Smooth muscle cell (in vitro differentiated cells): ENCODE data around the gene SND1. TPM values are rescaled to one million over a fixed set of nuclear protein-coding genes. Genes with fewer than 3 reads are reported as not detected.

ENCODE experiments used
- DNase-seq: peaks from one replicate; lab custom pipeline; 2025; ENCODE audit not compliant: unreplicated experiment; lab: John Stamatoyannopoulos, UW
- H2AFZ ChIP-seq: fragments of 200-600 bp; sonication (generic); 2 replicates; pipeline ENCODE4 v1.6.0; 2016; ENCODE audit warnings: antibody characterized with exemption, low read depth, mild to moderate bottlenecking
- H3F3A ChIP-seq: fragments of 200-600 bp; sonication (generic); 2 replicates; pipeline ENCODE4 v1.6.0; 2017; ENCODE audit warnings: antibody characterized with exemption, low read depth
- H3K27ac ChIP-seq: fragments of 200-600 bp; sonication (generic); 2 replicates; pipeline ENCODE4 v1.5.1; 2016; ENCODE audit warnings: low read depth, mild to moderate bottlenecking
- H3K27me3 ChIP-seq: fragments of 200-600 bp; sonication (generic); 2 replicates; pipeline ENCODE4 v1.6.1; 2016; ENCODE audit warnings: low read depth, mild to moderate bottlenecking
- H3K36me3 ChIP-seq: fragments of 200-600 bp; sonication (generic); 2 replicates; pipeline ENCODE4 v1.5.1; 2016; ENCODE audit warnings: low read depth
- H3K4me1 ChIP-seq: fragments of 200-600 bp; sonication (generic); 2 replicates; pipeline ENCODE4 v1.5.1; 2016; ENCODE audit warnings: low read depth
- H3K4me2 ChIP-seq: fragments of 200-600 bp; sonication (generic); 2 replicates; pipeline ENCODE4 v1.6.0; 2016; ENCODE audit warnings: mild to moderate bottlenecking
- H3K4me3 ChIP-seq: fragments of 200-600 bp; sonication (generic); 2 replicates; pipeline ENCODE4 v1.5.1; 2016; ENCODE audit warnings: mild to moderate bottlenecking
- H3K79me2 ChIP-seq: fragments of 200-600 bp; sonication (generic); 2 replicates; pipeline ENCODE4 v1.6.0; 2016; ENCODE audit warnings: low read depth, mild to moderate bottlenecking
- H3K9ac ChIP-seq: fragments of 200-600 bp; sonication (generic); 2 replicates; pipeline ENCODE4 v1.6.0; 2016; ENCODE audit warnings: low read depth
- H3K9me3 ChIP-seq: fragments of 200-600 bp; sonication (generic); replicated peaks from 2 replicates; pipeline ENCODE4 v1.5.1; 2016; ENCODE audit warnings: low read depth
- H4K20me1 ChIP-seq: fragments of 200-600 bp; sonication (generic); 2 replicates; pipeline ENCODE4 v1.6.0; 2016; ENCODE audit warnings: low read depth
- WGBS: methylation state at CpG from one replicate; pipeline ENCODE4 v1.1.7; 2016; ENCODE audit warnings: low lambda C conversion rate; 5-methylcytosine and 5-hydroxymethylcytosine counted together
- polyA plus RNA-seq: library from polyadenylated mRNA; unstranded; fragments of >200 nt; fragmentation: Nextera tagmentation; extraction: Ambion mirVana; gene quantifications from 2 replicates; pipeline ENCODE4 v1.2.1, GENCODE V29; 2016
- total RNA-seq: library from RNA; depleted of rRNA; stranded (reverse); fragments of >200 nt; gene quantifications from 2 replicates; pipeline ENCODE4 v1.2.3, GENCODE V29; 2014
- TF ChIP-seq, protein P1 (sequence below): fragments of 200-600 bp; sonication (generic); IDR thresholded peaks from 2 replicates; pipeline ENCODE4 v1.5.1; 2017; ENCODE audit warnings: borderline replicate concordance, mild to moderate bottlenecking, antibody characterized with exemption; ENCODE audit not compliant: insufficient read depth, poor library complexity, severe bottlenecking

The SND1 gene
- total and polyA plus RNA-seq, 2 experiments from 2014 or later: 129 to 136 TPM

DNA sequence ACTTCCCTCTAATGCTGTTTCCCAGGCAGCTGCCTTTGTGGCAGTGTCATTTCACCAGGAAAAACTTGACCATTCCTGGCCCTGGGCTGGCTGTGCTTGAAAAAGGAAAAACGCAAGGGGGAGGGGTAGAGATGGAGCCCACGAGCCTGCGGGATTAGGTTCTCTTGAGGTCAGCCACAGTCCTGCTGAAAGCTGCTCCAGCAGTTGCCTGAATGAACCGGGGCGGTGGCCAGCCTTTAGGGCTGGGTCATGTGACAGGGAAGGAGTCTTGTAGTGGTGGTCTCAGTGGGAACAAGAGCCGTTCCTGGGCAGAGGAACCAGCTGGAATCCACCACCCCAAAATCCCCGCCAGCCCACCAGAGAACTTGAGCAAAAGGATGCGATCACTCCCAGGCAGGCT lies 430.4 kb downstream of the SND1 start:
- H3K4me1 ChIP-seq: no peaks in the 10 kb centered on the region
- no peaks in the 10 kb centered on the region for H3K27me3 ChIP-seq
- no peaks in the 10 kb centered on the region for H3F3A ChIP-seq
- no peaks in the 10 kb centered on the region for H3K79me2 ChIP-seq
- no peak overlapping the region for H3K4me2 ChIP-seq
- no peaks in the 10 kb centered on the region for H3K9me3 ChIP-seq
- WGBS: 83% methylated on average over 8 of the region's 8 CpGs
- DNase-seq: no peak
- no peak overlapping the region for H3K9ac ChIP-seq
- no peak overlapping the region for H3K27ac ChIP-seq
- TF ChIP-seq, protein P1, sequence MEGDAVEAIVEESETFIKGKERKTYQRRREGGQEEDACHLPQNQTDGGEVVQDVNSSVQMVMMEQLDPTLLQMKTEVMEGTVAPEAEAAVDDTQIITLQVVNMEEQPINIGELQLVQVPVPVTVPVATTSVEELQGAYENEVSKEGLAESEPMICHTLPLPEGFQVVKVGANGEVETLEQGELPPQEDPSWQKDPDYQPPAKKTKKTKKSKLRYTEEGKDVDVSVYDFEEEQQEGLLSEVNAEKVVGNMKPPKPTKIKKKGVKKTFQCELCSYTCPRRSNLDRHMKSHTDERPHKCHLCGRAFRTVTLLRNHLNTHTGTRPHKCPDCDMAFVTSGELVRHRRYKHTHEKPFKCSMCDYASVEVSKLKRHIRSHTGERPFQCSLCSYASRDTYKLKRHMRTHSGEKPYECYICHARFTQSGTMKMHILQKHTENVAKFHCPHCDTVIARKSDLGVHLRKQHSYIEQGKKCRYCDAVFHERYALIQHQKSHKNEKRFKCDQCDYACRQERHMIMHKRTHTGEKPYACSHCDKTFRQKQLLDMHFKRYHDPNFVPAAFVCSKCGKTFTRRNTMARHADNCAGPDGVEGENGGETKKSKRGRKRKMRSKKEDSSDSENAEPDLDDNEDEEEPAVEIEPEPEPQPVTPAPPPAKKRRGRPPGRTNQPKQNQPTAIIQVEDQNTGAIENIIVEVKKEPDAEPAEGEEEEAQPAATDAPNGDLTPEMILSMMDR: no peak
- H3K36me3 ChIP-seq: no peaks in the 10 kb centered on the region
- H2AFZ ChIP-seq: no peak overlapping the region
- H3K4me3 ChIP-seq: no peak overlapping the region
- H4K20me1 ChIP-seq: peaks cover 91% of the 10 kb centered on the region

DNA sequence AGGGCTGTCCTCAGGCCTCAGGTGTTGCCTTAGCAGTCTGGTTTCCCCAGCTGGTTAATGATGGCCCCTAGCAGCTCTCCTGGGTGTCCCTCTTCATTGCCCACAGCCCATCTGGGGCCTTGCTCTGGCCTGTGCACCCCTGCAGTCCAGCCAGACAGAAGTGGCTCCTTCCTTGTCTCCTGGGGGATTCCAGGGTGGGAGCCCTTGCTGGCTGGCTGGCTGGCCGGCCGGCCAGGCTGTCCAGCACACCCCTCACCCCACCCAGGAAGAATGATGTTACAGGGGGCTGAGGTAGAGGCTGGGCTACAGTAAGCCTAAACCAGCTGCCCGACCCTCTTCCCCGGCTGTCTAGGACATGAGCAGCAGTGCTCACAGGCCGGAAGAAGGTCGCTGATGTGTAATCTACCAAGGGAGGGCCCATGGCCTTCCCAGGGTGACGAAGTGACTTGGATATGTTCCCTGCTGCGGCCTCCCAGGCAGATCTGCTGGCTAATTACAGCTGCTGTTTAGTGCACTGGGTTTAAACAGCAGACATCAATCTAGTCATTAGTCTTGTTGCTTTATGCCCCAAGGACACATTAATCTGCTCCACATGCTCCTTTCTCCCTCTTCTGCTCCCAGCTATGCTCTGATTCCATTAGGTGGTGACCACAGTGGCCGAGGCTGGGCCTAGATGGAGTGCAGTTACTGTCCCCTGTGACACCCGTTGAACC lies 433.1 kb downstream of the SND1 start:
- Histone ChIP-seq H3F3A (no peaks in the 10 kb centered on the region), H4K20me1 (peaks cover 70% of the 10 kb centered on the region), H3K4me1 (no peaks in the 10 kb centered on the region), H3K4me3 (no peak overlapping the region), H3K27ac (no peak overlapping the region), H3K27me3 (no peaks in the 10 kb centered on the region), H3K36me3 (no peaks in the 10 kb centered on the region), H3K79me2 (no peaks in the 10 kb centered on the region), H3K9ac (no peak overlapping the region), H2AFZ (no peak overlapping the region), H3K4me2 (no peak overlapping the region), H3K9me3 (no peaks in the 10 kb centered on the region)
- DNase-seq: no peak
- WGBS: 83% methylated on average over 10 of the region's 10 CpGs
- TF ChIP-seq, protein P1: no peak

DNA sequence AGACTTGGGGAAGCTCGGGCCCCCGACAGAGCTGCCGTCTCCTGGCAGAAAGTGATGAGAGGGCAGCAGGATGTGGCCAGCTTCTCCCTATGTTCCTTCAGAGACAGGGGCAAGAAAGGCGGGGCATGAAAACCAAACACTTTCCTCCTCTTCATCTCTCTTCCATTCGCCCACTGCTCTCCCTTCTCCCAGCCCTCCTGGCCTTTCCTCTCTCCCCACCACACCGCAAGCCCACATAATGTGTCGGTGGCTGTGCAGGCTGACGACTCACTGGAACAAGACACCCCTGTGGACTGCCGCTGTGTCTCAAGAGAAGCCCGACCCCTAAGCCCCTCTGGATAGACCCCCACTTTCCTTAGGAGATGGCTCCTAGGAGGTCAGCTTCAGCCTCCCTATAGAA lies 438.5 kb downstream of the SND1 start:
- Histone ChIP-seq H3K4me3 (no peak overlapping the region), H3K36me3 (no peaks in the 10 kb centered on the region), H3K79me2 (no peaks in the 10 kb centered on the region), H3K9ac (no peak overlapping the region), H3K4me1 (no peaks in the 10 kb centered on the region), H2AFZ (no peak overlapping the region), H4K20me1 (peaks cover 29% of the 10 kb centered on the region), H3K27ac (no peak overlapping the region), H3K4me2 (no peak overlapping the region), H3F3A (no peaks in the 10 kb centered on the region), H3K27me3 (no peaks in the 10 kb centered on the region), H3K9me3 (no peaks in the 10 kb centered on the region)
- TF ChIP-seq, protein P1: no peak
- 86% methylated on average over 10 of the region's 10 CpGs for WGBS
- DNase-seq: no peak

DNA sequence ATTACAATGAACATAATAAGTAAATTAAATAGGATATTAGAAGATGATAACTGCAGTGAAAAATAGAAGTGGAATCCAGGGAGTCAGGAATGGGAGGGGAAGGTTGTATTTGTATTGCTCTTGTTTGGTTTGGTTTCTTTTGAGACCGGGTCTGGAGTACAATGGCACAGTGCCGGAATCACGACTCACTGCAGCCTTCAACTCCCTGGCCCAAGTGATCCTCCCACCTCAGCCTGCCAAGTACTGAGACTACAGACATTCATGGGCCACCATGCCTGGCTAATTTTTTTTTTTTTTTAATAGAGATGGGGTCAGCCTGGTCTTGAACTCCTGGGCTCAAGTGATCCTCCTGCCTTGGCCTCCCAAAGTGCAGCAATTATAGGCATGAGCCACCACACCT lies 439.1 kb downstream of the SND1 start:
- DNase-seq: no peak
- no peaks in the 10 kb centered on the region for H3K27me3 ChIP-seq

More for the DNA sequence above, 439.1 kb downstream of the SND1 start:
- H3K9me3 ChIP-seq: no peaks in the 10 kb centered on the region
- H3F3A ChIP-seq: no peaks in the 10 kb centered on the region
- WGBS: 100% methylated on average over 3 of the region's 3 CpGs
- H3K4me1 ChIP-seq: no peaks in the 10 kb centered on the region
- no peaks in the 10 kb centered on the region for H3K36me3 ChIP-seq
- H3K9ac ChIP-seq: no peak overlapping the region
- TF ChIP-seq, protein P1: no peak
- H2AFZ ChIP-seq: no peak overlapping the region
- peaks cover 22% of the 10 kb centered on the region for H4K20me1 ChIP-seq
- no peak overlapping the region for H3K4me3 ChIP-seq
- H3K4me2 ChIP-seq: no peak overlapping the region
- H3K79me2 ChIP-seq: no peaks in the 10 kb centered on the region
- no peak overlapping the region for H3K27ac ChIP-seq
